Bone marrow (tissue), 2 donors: ENCODE results near the gene SMIM44.
"Not testable (repeated sequence)": the region's sequence is repeated elsewhere in the genome, so short reads cannot be mapped to it uniquely, and the experiment has no call there.

Experiments used
- DNase-seq, 2 donors: peaks; one replicate each; lab custom pipeline; 2025; lab: John Stamatoyannopoulos, UW

Gene SMIM44

GRCh38 chr19:3483226-3483628 lies at the start of gene SMIM44:
TSS of gene SMIM44 (minus strand) at chr19:3483441. CDS start at chr19:3483403, 38 bp downstream.
- DNase-seq: no peak

GRCh38 chr19:3533033-3533432 lies 49.8 kb upstream of the SMIM44 start:
- DNase-seq: no peak

- no peak for DNase-seq
These were observed 49.0 kb upstream of the SMIM44 start for GRCh38 chr19:3532154-3532786.

- no peak for DNase-seq
These were observed 48.5 kb upstream of the SMIM44 start for GRCh38 chr19:3531716-3532115.

- no peak for DNase-seq
These were observed 47.1 kb upstream of the SMIM44 start for GRCh38 chr19:3530389-3530788.

- not testable (repeated sequence) for DNase-seq
These were observed 46.1 kb upstream of the SMIM44 start for GRCh38 chr19:3529299-3529698.

- DNase-seq: no peak
These were observed 45.4 kb upstream of the SMIM44 start for GRCh38 chr19:3528539-3529211.

- DNase-seq: no peak
These were observed 44.8 kb upstream of the SMIM44 start for GRCh38 chr19:3528080-3528479.

GRCh38 chr19:3527238-3527910 lies 44.1 kb upstream of the SMIM44 start:
- DNase-seq: no peak

GRCh38 chr19:3526507-3527237 lies 43.4 kb upstream of the SMIM44 start:
- DNase-seq: no peak

- DNase-seq: no peak
These were observed 41.7 kb upstream of the SMIM44 start for GRCh38 chr19:3524904-3525451.

GRCh38 chr19:3524078-3524842 lies 41.0 kb upstream of the SMIM44 start:
- no peak for DNase-seq

GRCh38 chr19:3523361-3524077 lies 40.3 kb upstream of the SMIM44 start:
- DNase-seq: no peak

GRCh38 chr19:3522421-3523360 lies 39.5 kb upstream of the SMIM44 start:
- DNase-seq: no peak

- no peak for DNase-seq
These were observed 37.8 kb upstream of the SMIM44 start for GRCh38 chr19:3521104-3521445.

- no peak for DNase-seq
These were observed 37.2 kb upstream of the SMIM44 start for GRCh38 chr19:3520166-3521103.

- no peak for DNase-seq
These were observed 35.9 kb upstream of the SMIM44 start for GRCh38 chr19:3519126-3519525.

GRCh38 chr19:3518659-3519058 lies 35.4 kb upstream of the SMIM44 start:
- no peak for DNase-seq

GRCh38 chr19:3518255-3518654 lies 35.0 kb upstream of the SMIM44 start:
- no peak for DNase-seq
